ENCODE data around the gene DNAL1.

Gene DNAL1

GRCh38 chr14:73738518-73739173, 93.9 kb downstream of the DNAL1 start:
- no peak for DNase-seq (ENCODE audit: low read depth)

DNA sequence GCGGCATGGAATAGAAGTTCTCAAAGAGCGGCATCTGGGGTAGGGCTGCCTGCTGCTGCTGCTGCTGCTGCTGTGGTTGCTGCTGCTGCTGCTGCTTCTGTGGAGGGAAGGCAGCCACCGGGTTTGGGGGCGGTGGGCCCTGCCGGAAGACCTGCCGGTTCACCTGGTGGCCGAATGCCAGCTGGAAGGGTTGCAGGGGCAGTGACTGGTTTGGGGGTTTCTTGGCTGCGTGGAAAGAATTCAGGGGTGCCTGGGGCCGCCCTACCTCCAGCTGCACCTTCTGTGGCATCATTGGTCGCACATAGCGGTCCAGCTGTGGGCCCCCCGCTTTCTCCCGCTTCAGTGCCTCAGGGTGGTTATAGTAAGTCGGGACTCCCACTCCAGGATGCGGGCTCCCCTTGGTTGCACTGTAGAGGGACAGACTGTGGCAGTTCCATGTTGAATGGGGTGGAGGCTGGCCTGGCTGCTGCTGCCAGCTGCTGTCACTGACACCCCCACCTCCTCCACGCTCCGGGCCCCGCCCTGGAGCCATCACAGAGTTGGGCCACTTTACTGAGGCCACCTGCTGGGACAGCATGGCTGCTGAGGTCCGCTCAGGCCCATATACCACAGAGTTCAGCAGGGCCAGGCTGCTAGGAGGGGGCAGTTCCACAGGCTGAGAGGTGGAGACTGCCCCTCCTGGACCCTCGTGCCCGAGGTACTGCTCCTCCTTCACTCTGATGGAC, 94.5 kb downstream of the DNAL1 start:
- no peak overlapping the region for H3K4me3 ChIP-seq (ENCODE audit: low read depth, low read length)
- TF ChIP-seq CTCF (conservative IDR thresholded peaks at IDR 0.05; ENCODE audit: low read depth, low read length): no peak
- DNase-seq (ENCODE audit: low read depth): no peak

More at GRCh38 chr14:73738518-73739173, 93.9 kb downstream of the DNAL1 start:
- H3K4me3 ChIP-seq (ENCODE audit: low read depth, low read length): no peak overlapping the region
- no peak for TF ChIP-seq CTCF (conservative IDR thresholded peaks at IDR 0.05; ENCODE audit: low read depth, low read length)

GRCh38 chr14:73739899-73740617, 95.3 kb downstream of the DNAL1 start:
- H3K4me3 ChIP-seq (ENCODE audit: low read depth, low read length): no peak overlapping the region
- TF ChIP-seq CTCF (conservative IDR thresholded peaks at IDR 0.05; ENCODE audit: low read depth, low read length): no peak
- no peak for DNase-seq (ENCODE audit: low read depth)

- DNase-seq (ENCODE audit: low read depth): peak; percentile 54
- no peak overlapping the region for H3K4me3 ChIP-seq (ENCODE audit: low read depth, low read length)
- no peak for TF ChIP-seq CTCF (conservative IDR thresholded peaks at IDR 0.05; ENCODE audit: low read depth, low read length)
Measured at GRCh38 chr14:73740618-73741326, 96.0 kb downstream of the DNAL1 start.

DNA sequence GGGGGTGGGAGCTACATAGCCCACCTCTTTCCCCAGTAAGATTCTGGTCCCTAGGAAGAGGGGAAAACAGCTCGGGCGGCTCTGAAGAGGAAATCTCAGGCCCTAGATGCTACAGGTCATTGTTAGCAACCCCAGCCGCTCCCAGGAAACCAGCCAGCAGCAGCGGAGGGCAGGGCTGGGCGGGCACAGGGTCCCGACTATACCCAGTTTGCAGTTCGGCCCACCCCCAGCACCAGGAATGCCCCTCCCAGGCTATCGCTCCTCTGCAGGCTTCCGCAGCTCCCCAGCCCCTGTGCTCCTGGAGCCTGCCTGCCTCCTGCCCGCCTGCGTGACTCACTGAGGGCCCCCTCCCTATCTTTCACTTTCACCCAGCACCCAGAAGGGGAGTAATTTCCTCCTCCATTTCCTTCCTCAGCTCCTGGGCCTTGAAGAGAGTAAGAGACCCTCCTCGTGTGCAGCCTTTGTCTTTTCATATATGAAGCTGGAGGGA, 96.6 kb downstream of the DNAL1 start:
- peak; percentile 31 for TF ChIP-seq CTCF (conservative IDR thresholded peaks at IDR 0.05; ENCODE audit: low read depth, low read length)
- peak overlapping the region; percentile 26 for H3K4me3 ChIP-seq (ENCODE audit: low read depth, low read length)
- peak; percentile 70 for DNase-seq (ENCODE audit: low read depth)

GRCh38 chr14:73741876-73742519, 97.2 kb downstream of the DNAL1 start:
- TF ChIP-seq CTCF (conservative IDR thresholded peaks at IDR 0.05; ENCODE audit: low read depth, low read length): no peak
- no peak overlapping the region for H3K4me3 ChIP-seq (ENCODE audit: low read depth, low read length)
- no peak for DNase-seq (ENCODE audit: low read depth)
